IPS-18c (cell line): ENCODE measurements around the gene COL6A1.

ENCODE experiments used
- H3K4me3 ChIP-seq: 2 replicates; pipeline ENCODE4 v1.7.0; 2013; ENCODE audit warnings: low read depth, mild to moderate bottlenecking, low read length, moderate library complexity; ENCODE audit not compliant: insufficient read depth
- H3K9me3 ChIP-seq: one replicate; pipeline ENCODE4 v1.6.1; 2013; ENCODE audit warnings: mild to moderate bottlenecking, low read length, moderate library complexity; ENCODE audit not compliant: control insufficient read depth, insufficient read depth

COL6A1 gene

GRCh38 chr21:46021398-46021797 is 39.8 kb downstream of the COL6A1 start:
- H3K9me3 ChIP-seq = no peaks in the 10 kb centered on the region
- H3K4me3 ChIP-seq = no peak overlapping the region

- no peak overlapping the region for H3K4me3 ChIP-seq
- no peaks in the 10 kb centered on the region for H3K9me3 ChIP-seq
These were observed 40.5 kb downstream of the COL6A1 start for GRCh38 chr21:46021978-46022544.

GRCh38 chr21:46022551-46023525 is 41.3 kb downstream of the COL6A1 start:
- no peaks in the 10 kb centered on the region for H3K9me3 ChIP-seq
- H3K4me3 ChIP-seq = no peak overlapping the region

GRCh38 chr21:46023555-46023954 is 42.0 kb downstream of the COL6A1 start:
- H3K9me3 ChIP-seq = no peaks in the 10 kb centered on the region

GRCh38 chr21:46024141-46024540 is 42.6 kb downstream of the COL6A1 start:
- no peak overlapping the region for H3K4me3 ChIP-seq

More at GRCh38 chr21:46023555-46023954, 42.0 kb downstream of the COL6A1 start:
- no peak overlapping the region for H3K4me3 ChIP-seq

GRCh38 chr21:46025113-46025770 is 43.7 kb downstream of the COL6A1 start:
- H3K9me3 ChIP-seq = no peaks in the 10 kb centered on the region
- H3K4me3 ChIP-seq = no peak overlapping the region

More at GRCh38 chr21:46024141-46024540, 42.6 kb downstream of the COL6A1 start:
- H3K9me3 ChIP-seq = no peaks in the 10 kb centered on the region

GRCh38 chr21:46027851-46028493 is 46.4 kb downstream of the COL6A1 start:
- H3K9me3 ChIP-seq = peaks cover 2% of the 10 kb centered on the region
- H3K4me3 ChIP-seq = no peak overlapping the region

- Histone ChIP-seq H3K4me3 (no peak overlapping the region), H3K9me3 (peaks cover 2% of the 10 kb centered on the region)
These were observed 47.1 kb downstream of the COL6A1 start for GRCh38 chr21:46028573-46029091.

GRCh38 chr21:46029186-46029924 is 47.8 kb downstream of the COL6A1 start:
- Histone ChIP-seq H3K4me3 (no peak overlapping the region), H3K9me3 (peaks cover 2% of the 10 kb centered on the region)

- H3K9me3 ChIP-seq = peaks cover 2% of the 10 kb centered on the region
- H3K4me3 ChIP-seq = no peak overlapping the region
These were observed 49.9 kb downstream of the COL6A1 start for GRCh38 chr21:46031484-46031883.

- no peak overlapping the region for H3K4me3 ChIP-seq
- peaks cover 2% of the 10 kb centered on the region for H3K9me3 ChIP-seq
These were observed 50.5 kb downstream of the COL6A1 start for GRCh38 chr21:46032100-46032499.

- Histone ChIP-seq H3K4me3 (no peak overlapping the region), H3K9me3 (peaks cover 2% of the 10 kb centered on the region)
These were observed 52.1 kb downstream of the COL6A1 start for GRCh38 chr21:46033410-46034400.

- no peak overlapping the region for H3K4me3 ChIP-seq
- H3K9me3 ChIP-seq = no peaks in the 10 kb centered on the region
These were observed 54.5 kb downstream of the COL6A1 start for GRCh38 chr21:46035809-46036695.

- Histone ChIP-seq H3K4me3 (no peak overlapping the region), H3K9me3 (no peaks in the 10 kb centered on the region)
These were observed 55.2 kb downstream of the COL6A1 start for GRCh38 chr21:46036696-46037330.
